SK-N-SH (cell line): ENCODE measurements around the gene PTPN23. TPM values are rescaled to one million over a fixed set of nuclear protein-coding genes. Genes with fewer than 3 reads are reported as not detected.

ENCODE experiments used
- CTCF ChIA-PET: fragments of 300-600, 350-600 bp; formaldehyde crosslinking; extraction: SDS; loops from one replicate; lab custom pipeline; 2021; lab: Yijun Ruan, JAX
- POLR2A ChIA-PET: fragments of 350-600 bp; sonication (Branson Sonifier 250); formaldehyde crosslinking; extraction: SDS; loops from one replicate; lab custom pipeline; 2020; ENCODE audit warnings: antibody characterized with exemption, inconsistent platforms; lab: Yijun Ruan, JAX
- DNase-seq: peaks from one replicate; pipeline ENCODE4 v3.0.0; 2012
- H2AFZ ChIP-seq: fragments of 200-600 bp; sonication (generic); 2 replicates; pipeline ENCODE4 v1.8.1; 2016; ENCODE audit warnings: antibody characterized with exemption, mild to moderate bottlenecking, low read depth
- H3F3A ChIP-seq: fragments of 200-600 bp; sonication (generic); replicated peaks from 2 replicates; pipeline ENCODE3; 2016; ENCODE audit warnings: antibody characterized with exemption, mild to moderate bottlenecking; ENCODE audit not compliant: insufficient read depth
- H3K27ac ChIP-seq, 2 experiments: fragments of 200-500 bp in 1 of 2; fragments of 200-600 bp in 1 of 2; sonication (Bioruptor generic) in 1 of 2; sonication (generic), shearing (Covaris generic) in 1 of 2; 2 replicates each; pipeline versions ENCODE4 v1.5.1 to v1.6.1; 2014 to 2016; ENCODE audit warnings: low read depth in 2 of 2, inconsistent platforms in 1 of 2, low read length in 1 of 2, mild to moderate bottlenecking in 1 of 2, mixed read lengths in 1 of 2
- H3K27me3 ChIP-seq: fragments of 200-600 bp; sonication (generic), shearing (Covaris generic); 2 replicates; pipeline ENCODE4 v1.6.1; 2016; ENCODE audit warnings: mixed run types; ENCODE audit not compliant: insufficient read depth
- H3K36me3 ChIP-seq, 2 experiments: fragments of 200-500 bp in 1 of 2; fragments of 200-600 bp in 1 of 2; sonication (Bioruptor generic) in 1 of 2; sonication (generic) in 1 of 2; replicated peaks in 1 of 2; 2 replicates each; pipeline versions ENCODE3 to v1.5.1; 2014 to 2016; ENCODE audit warnings: low read length in 1 of 2, mild to moderate bottlenecking in 1 of 2; ENCODE audit not compliant: insufficient read depth in 2 of 2, control insufficient read depth in 1 of 2
- H3K4me1 ChIP-seq, 2 experiments: fragments of 200-500 bp in 1 of 2; fragments of 200-600 bp in 1 of 2; sonication (Bioruptor generic) in 1 of 2; sonication (generic), shearing (Covaris generic) in 1 of 2; 2 replicates each; pipeline versions ENCODE4 v1.5.1 to v1.6.1; 2014 to 2016; ENCODE audit warnings: low read depth in 1 of 2, low read length in 1 of 2, mixed run types in 1 of 2; ENCODE audit not compliant: insufficient read depth in 2 of 2, control insufficient read depth in 1 of 2
- H3K4me2 ChIP-seq: fragments of 200-600 bp; sonication (generic), shearing (Covaris generic); 2 replicates; pipeline ENCODE4 v1.6.1; 2017; ENCODE audit warnings: mixed run types
- H3K4me3 ChIP-seq, 2 experiments: fragments of 200-500 bp in 1 of 2; fragments of 200-600 bp in 1 of 2; sonication (Bioruptor generic) in 1 of 2; sonication (generic), shearing (Covaris generic) in 1 of 2; 2 replicates each; pipeline versions ENCODE4 v1.5.1 to v1.8.1; 2014 to 2016; ENCODE audit warnings: low read depth in 2 of 2, inconsistent platforms in 1 of 2, low read length in 1 of 2, mild to moderate bottlenecking in 1 of 2, mixed read lengths in 1 of 2, moderate library complexity in 1 of 2
- H3K79me2 ChIP-seq: fragments of 200-600 bp; sonication (generic); 2 replicates; pipeline ENCODE4 v1.8.1; 2017; ENCODE audit warnings: mild to moderate bottlenecking; ENCODE audit not compliant: insufficient read depth
- H3K9ac ChIP-seq: fragments of 200-600 bp; sonication (generic); 2 replicates; pipeline ENCODE4 v1.6.1; 2017; ENCODE audit warnings: mixed run types
- H3K9me2 ChIP-seq: fragments of 200-600 bp; sonication (generic); 2 replicates; pipeline ENCODE4 v1.6.1; 2017; ENCODE audit warnings: mixed run types
- H3K9me3 ChIP-seq: fragments of 200-600 bp; sonication (generic); 2 replicates; pipeline ENCODE4 v1.6.1; 2017; ENCODE audit warnings: mixed run types, mild to moderate bottlenecking, moderate library complexity
- H4K20me1 ChIP-seq: fragments of 200-600 bp; sonication (generic); 2 replicates; pipeline ENCODE4 v1.6.1; 2017; ENCODE audit warnings: mild to moderate bottlenecking, mixed run types; ENCODE audit not compliant: insufficient read depth
- CHD2 ChIP-seq: fragments of 150-350 bp; IDR thresholded peaks from 2 replicates; pipeline ENCODE4 v1.6.1; 2018; ENCODE audit warnings: low read length; ENCODE audit not compliant: partially characterized antibody
- CTCF ChIP-seq: fragments of 200-600 bp; sonication (generic); IDR thresholded peaks from 2 replicates; pipeline ENCODE4 v1.6.1; 2017; ENCODE audit warnings: antibody characterized with exemption, mild to moderate bottlenecking, moderate library complexity
- GABPA ChIP-seq: IDR thresholded peaks from 2 replicates; pipeline ENCODE4 v1.4.0; 2012; ENCODE audit warnings: low read depth, mild to moderate bottlenecking
- GATA2 ChIP-seq: sonication (generic); formaldehyde crosslinking; IDR thresholded peaks from 2 replicates; pipeline ENCODE4 v1.5.0; 2020; ENCODE audit warnings: mild to moderate bottlenecking, missing genetic modification reagents
- IRF3 ChIP-seq: fragments of 150-350 bp; IDR thresholded peaks from 2 replicates; pipeline ENCODE4 v1.6.1; 2016; ENCODE audit warnings: mild to moderate bottlenecking, low read depth, low read length
- MEF2A ChIP-seq: IDR thresholded peaks from 2 replicates; pipeline ENCODE4 v1.4.0; 2012; ENCODE audit warnings: low read depth, borderline replicate concordance
- MXI1 ChIP-seq: IDR thresholded peaks from 2 replicates; pipeline ENCODE4 v1.6.1; 2012; ENCODE audit warnings: mild to moderate bottlenecking, low read depth, low read length, improper control_type of control experiment
- NRF1 ChIP-seq: IDR thresholded peaks from 2 replicates; pipeline ENCODE4 v1.6.1; 2012; ENCODE audit warnings: low read depth, mild to moderate bottlenecking, low read length
- RAD21 ChIP-seq: IDR thresholded peaks from 2 replicates; pipeline ENCODE4 v1.6.1; 2012; ENCODE audit warnings: mild to moderate bottlenecking, low read length
- WGBS: methylation state at CpG from one replicate; pipeline ENCODE4 v1.1.6; 2017; ENCODE audit warnings: low lambda C conversion rate; 5-methylcytosine and 5-hydroxymethylcytosine counted together
- polyA plus RNA-seq, 3 experiments: library from polyadenylated mRNA; depleted of rRNA; stranded (reverse); fragments of >200 nt; gene quantifications; 2 replicates each; pipeline ENCODE4 v1.2.3, GENCODE V29; 2012
- TF ChIP-seq, protein P1 (sequence below): IDR thresholded peaks from 2 replicates; pipeline ENCODE4 v1.6.1; 2012; ENCODE audit warnings: mild to moderate bottlenecking, low read depth, low read length, moderate library complexity
- TF ChIP-seq, protein P2 (sequence below): IDR thresholded peaks from 2 replicates; pipeline ENCODE4 v1.4.0; 2012; ENCODE audit warnings: low read depth

PTPN23 gene
- polyA plus RNA-seq, 1 of the 3 experiments (the other 2 are of a cell fraction), result 10.9 TPM

- no peaks in the 10 kb centered on the region for H4K20me1 ChIP-seq
These were observed 41.2 kb downstream of the PTPN23 start for GRCh38 chr3:47421741-47422649.

More at GRCh38 chr3:47421741-47422649, 41.2 kb downstream of the PTPN23 start:
- POLR2A ChIA-PET, result interaction anchor here (0.9 to 1.9 kb wide), 3 partner anchors 10 to 54 kb away, joined by 4 to 12 read pairs (median 4); partner anchors contain the start of genes PTPN23 and SCAP
- peak; percentile 74 for DNase-seq
- CTCF ChIA-PET, result interaction anchor here (0.6 to 4.9 kb wide), 29 partner anchors 9 to 101 kb away, joined by 3 to 64 read pairs (median 5); partner anchors contain the start of genes ELP6, PTPN23 and SCAP
- peak overlapping the region; percentile 30; the same call in 1 of the 2 replicates for H3K4me2 ChIP-seq
- H3K79me2 ChIP-seq, result no peaks in the 10 kb centered on the region
- WGBS, result 79% methylated on average over 7 of the region's 13 CpGs
- no peaks in the 10 kb centered on the region for H3K27me3 ChIP-seq
- H3K9me3 ChIP-seq, result no peaks in the 10 kb centered on the region
- peak overlapping the region; percentile 48; the same call in 1 of the 2 replicates for H3K9ac ChIP-seq
- TF ChIP-seq MXI1 (0 out of 2 replicates have a peak, but pooled peaks have one; percentile 20), IRF3 (no peak), NRF1 (no peak), CTCF (peak; percentile 31), RAD21 (peak; percentile 17; the same call in 1 of the 2 replicates), GABPA (no peak), CHD2 (no peak), GATA2 (no peak), MEF2A (no peak)
- TF ChIP-seq, protein P1, sequence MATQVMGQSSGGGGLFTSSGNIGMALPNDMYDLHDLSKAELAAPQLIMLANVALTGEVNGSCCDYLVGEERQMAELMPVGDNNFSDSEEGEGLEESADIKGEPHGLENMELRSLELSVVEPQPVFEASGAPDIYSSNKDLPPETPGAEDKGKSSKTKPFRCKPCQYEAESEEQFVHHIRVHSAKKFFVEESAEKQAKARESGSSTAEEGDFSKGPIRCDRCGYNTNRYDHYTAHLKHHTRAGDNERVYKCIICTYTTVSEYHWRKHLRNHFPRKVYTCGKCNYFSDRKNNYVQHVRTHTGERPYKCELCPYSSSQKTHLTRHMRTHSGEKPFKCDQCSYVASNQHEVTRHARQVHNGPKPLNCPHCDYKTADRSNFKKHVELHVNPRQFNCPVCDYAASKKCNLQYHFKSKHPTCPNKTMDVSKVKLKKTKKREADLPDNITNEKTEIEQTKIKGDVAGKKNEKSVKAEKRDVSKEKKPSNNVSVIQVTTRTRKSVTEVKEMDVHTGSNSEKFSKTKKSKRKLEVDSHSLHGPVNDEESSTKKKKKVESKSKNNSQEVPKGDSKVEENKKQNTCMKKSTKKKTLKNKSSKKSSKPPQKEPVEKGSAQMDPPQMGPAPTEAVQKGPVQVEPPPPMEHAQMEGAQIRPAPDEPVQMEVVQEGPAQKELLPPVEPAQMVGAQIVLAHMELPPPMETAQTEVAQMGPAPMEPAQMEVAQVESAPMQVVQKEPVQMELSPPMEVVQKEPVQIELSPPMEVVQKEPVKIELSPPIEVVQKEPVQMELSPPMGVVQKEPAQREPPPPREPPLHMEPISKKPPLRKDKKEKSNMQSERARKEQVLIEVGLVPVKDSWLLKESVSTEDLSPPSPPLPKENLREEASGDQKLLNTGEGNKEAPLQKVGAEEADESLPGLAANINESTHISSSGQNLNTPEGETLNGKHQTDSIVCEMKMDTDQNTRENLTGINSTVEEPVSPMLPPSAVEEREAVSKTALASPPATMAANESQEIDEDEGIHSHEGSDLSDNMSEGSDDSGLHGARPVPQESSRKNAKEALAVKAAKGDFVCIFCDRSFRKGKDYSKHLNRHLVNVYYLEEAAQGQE, result no peak
- TF ChIP-seq, protein P2, sequence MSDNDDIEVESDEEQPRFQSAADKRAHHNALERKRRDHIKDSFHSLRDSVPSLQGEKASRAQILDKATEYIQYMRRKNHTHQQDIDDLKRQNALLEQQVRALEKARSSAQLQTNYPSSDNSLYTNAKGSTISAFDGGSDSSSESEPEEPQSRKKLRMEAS, result no peak
- no peak overlapping the region for H2AFZ ChIP-seq
- H3K4me1 ChIP-seq, result peaks cover 0 to 24% of the 10 kb centered on the region in 2 experiments; a peak in 1 of 4 replicates
- H3K4me3 ChIP-seq, result no peak overlapping the region
- peaks cover 11% of the 10 kb centered on the region for H3F3A ChIP-seq
- peak overlapping the region; percentile 62 to 90; a peak in 3 of 4 replicates for H3K27ac ChIP-seq
- no peaks in the 10 kb centered on the region for H3K9me2 ChIP-seq
- H3K36me3 ChIP-seq, result peaks cover 3 to 59% of the 10 kb centered on the region in 2 experiments
